ENCODE data around the gene PDE3A.

PDE3A gene

GRCh38 chr12:20646239-20646827 lies 278.0 kb downstream of the PDE3A start:
- DNase-seq (ENCODE audit: extremely low read depth in 1 of 2, low read depth in 1 of 2), result no peak

GRCh38 chr12:20653871-20654270 lies 285.5 kb downstream of the PDE3A start:
- no peak for DNase-seq (ENCODE audit: extremely low read depth in 1 of 2, low read depth in 1 of 2)

- DNase-seq (ENCODE audit: extremely low read depth in 1 of 2, low read depth in 1 of 2), result no peak
These were observed 288.3 kb downstream of the PDE3A start for GRCh38 chr12:20656600-20656999.

DNA sequence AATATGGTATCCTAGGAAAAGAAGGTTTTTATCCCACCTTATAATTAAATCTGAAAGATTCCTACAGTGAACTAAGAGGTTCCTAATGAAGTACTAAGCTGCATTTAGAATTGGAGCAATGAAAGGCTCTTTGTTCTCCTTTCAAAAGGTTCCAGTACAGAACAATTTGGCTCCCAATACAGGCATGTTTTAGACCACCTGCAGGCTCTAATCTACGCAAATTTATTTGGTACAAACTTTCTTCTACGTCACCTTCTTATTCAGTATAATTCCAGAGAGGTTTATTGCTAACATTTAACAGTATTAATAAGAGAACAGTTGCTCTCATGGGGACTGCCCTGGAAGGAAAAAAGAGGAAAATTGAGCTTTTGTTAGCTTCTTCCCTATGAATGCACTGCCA lies 289.2 kb downstream of the PDE3A start:
- no peak for DNase-seq (ENCODE audit: extremely low read depth in 1 of 2, low read depth in 1 of 2)

DNA sequence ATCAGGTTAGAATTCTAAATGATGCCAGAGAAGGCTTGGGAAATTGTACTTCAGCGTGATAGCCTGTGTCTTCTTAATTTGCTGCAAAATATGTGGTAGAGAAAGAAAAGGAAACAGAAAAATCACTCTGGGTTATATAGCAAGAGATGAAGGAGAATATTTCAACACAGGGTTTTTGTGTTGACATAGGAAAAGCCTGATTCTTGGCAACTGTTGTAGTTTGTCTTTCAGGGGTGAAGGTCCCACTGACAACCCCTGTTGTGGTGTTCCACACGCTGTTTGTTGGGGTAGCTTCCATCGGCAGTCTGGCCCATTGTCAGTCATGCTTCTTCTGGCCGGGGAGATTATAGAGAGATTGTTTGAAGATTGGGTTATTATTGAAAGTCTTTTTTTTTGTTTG lies 313.0 kb downstream of the PDE3A start:
- DNase-seq (ENCODE audit: extremely low read depth in 1 of 2, low read depth in 1 of 2), result no peak

DNA sequence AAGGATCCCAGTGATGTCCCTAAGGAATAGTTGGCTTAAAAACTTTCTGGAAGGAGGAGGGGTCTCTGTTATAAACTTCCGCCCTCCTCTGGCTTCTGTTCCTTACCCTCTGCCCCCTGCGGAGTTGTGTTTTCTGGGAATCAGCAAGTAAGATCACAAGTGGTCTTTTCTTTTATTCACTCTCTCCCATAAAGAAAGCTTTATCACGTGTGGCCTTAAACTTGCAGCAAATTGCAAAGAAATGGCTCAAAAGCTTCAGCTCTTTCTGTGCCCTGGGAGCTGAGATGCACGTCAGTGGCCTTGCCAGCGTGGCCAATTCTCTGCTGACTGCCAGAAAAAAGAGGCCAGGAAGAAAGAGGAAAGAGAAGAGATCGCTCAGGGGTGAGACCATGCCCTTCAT lies 326.9 kb downstream of the PDE3A start, which contains the start of gene SLCO1C1:
Gene SLCO1C1 (plus strand): TSS at position 101 of the 400 bp plus-strand sequence. CDS start 4,245 bp downstream, outside the sequence.
- DNase-seq (ENCODE audit: extremely low read depth in 1 of 2, low read depth in 1 of 2), result no peak

- DNase-seq (ENCODE audit: extremely low read depth in 1 of 2, low read depth in 1 of 2), result no peak
These were observed 328.0 kb downstream of the PDE3A start for GRCh38 chr12:20696181-20696905.

GRCh38 chr12:20701106-20701505 lies 332.8 kb downstream of the PDE3A start:
- no peak for DNase-seq (ENCODE audit: extremely low read depth in 1 of 2, low read depth in 1 of 2)

GRCh38 chr12:20704860-20705259 lies 336.5 kb downstream of the PDE3A start:
- no peak for DNase-seq (ENCODE audit: extremely low read depth in 1 of 2, low read depth in 1 of 2)

GRCh38 chr12:20711846-20712245 lies 343.5 kb downstream of the PDE3A start:
- DNase-seq (ENCODE audit: extremely low read depth in 1 of 2, low read depth in 1 of 2), result no peak

- DNase-seq (ENCODE audit: extremely low read depth in 1 of 2, low read depth in 1 of 2), result no peak
These were observed 347.7 kb downstream of the PDE3A start for GRCh38 chr12:20716037-20716436.

GRCh38 chr12:20716985-20717384 lies 348.6 kb downstream of the PDE3A start:
- no peak for DNase-seq (ENCODE audit: extremely low read depth in 1 of 2, low read depth in 1 of 2)

GRCh38 chr12:20718294-20718693 lies 350.0 kb downstream of the PDE3A start:
- no peak for DNase-seq (ENCODE audit: extremely low read depth in 1 of 2, low read depth in 1 of 2)

DNA sequence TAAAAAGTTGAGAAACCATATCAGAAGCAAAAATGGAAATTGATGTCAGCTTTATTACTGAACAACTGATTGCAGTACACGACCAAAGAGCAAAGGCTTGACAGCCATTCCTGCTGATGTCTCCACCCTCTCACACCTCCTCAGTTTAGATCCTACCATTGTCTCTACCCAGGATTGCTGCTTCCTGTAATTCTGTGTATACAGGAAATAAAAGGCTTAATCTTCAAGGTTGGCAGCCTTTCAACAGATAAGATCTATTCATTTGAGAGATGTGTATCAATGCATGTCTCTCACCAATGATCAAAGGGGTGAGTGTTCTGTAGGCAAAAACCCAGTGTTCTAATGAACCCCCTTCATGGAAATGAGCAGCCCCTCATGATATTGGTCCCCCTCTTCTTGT lies 353.8 kb downstream of the PDE3A start:
- DNase-seq (ENCODE audit: extremely low read depth in 1 of 2, low read depth in 1 of 2), result no peak

GRCh38 chr12:20731274-20731673 lies 362.9 kb downstream of the PDE3A start:
- no peak for DNase-seq (ENCODE audit: extremely low read depth in 1 of 2, low read depth in 1 of 2)
